HepG2 (cell line): ENCODE measurements around the gene CTSA. TPM values are rescaled to one million over a fixed set of nuclear protein-coding genes. Genes with fewer than 3 reads are reported as not detected.

Experiments
- ARNT2 ChIP-seq: sonication (generic); formaldehyde crosslinking; IDR thresholded peaks from 2 replicates; pipeline ENCODE4 v1.8.0; 2022; ENCODE audit warnings: mild to moderate bottlenecking, low read depth, missing genetic modification reagents, moderate library complexity
- HMG20A ChIP-seq: IDR thresholded peaks from 2 replicates; pipeline ENCODE4 v1.6.1; 2016; ENCODE audit warnings: borderline replicate concordance
- HNRNPH1 ChIP-seq: fragments of 200-400 bp; formaldehyde crosslinking; optimal IDR thresholded peaks from 2 replicates; pipeline ENCODE3; 2017; ENCODE audit warnings: mild to moderate bottlenecking, low read depth, low read length
- MIER3 ChIP-seq: IDR thresholded peaks from 2 replicates; pipeline ENCODE4 v1.6.1; 2016; ENCODE audit warnings: missing compliant biosample characterization, borderline replicate concordance
- NBN ChIP-seq: fragments of 450-650 bp; conservative IDR thresholded peaks from 2 replicates; pipeline ENCODE4 v1.6.1; 2017
- NCOA5 ChIP-seq: sonication (generic); formaldehyde crosslinking; IDR thresholded peaks from 2 replicates; pipeline ENCODE4 v1.4.0; 2020; ENCODE audit warnings: missing genetic modification reagents
- NFIC ChIP-seq: IDR thresholded peaks from 2 replicates; pipeline ENCODE4 v1.6.1; 2012; ENCODE audit warnings: mild to moderate bottlenecking, low read length, inconsistent platforms
- PHF21A ChIP-seq: sonication (generic); formaldehyde crosslinking; IDR thresholded peaks from 2 replicates; pipeline ENCODE4 v1.5.0; 2020; ENCODE audit warnings: mild to moderate bottlenecking, missing genetic modification reagents
- SP1 ChIP-seq, 2 experiments: fragments of 450-650 bp in 1 of 2; sonication (generic) in 1 of 2; formaldehyde crosslinking in 1 of 2; IDR thresholded peaks; 2 replicates each; pipeline versions ENCODE4 v1.4.0 to v1.6.1; 2016 to 2020; ENCODE audit warnings: missing genetic modification reagents in 1 of 2
- SSRP1 ChIP-seq: IDR thresholded peaks from 2 replicates; pipeline ENCODE4 v1.6.1; 2016; ENCODE audit warnings: control low read depth
- SYNCRIP ChIP-seq: fragments of 200-400 bp; formaldehyde crosslinking; IDR thresholded peaks from 2 replicates; pipeline ENCODE4 v1.6.1; 2018; ENCODE audit warnings: mild to moderate bottlenecking, low read depth, low read length; ENCODE audit not compliant: insufficient read depth
- TAF15 ChIP-seq: fragments of 200-400 bp; formaldehyde crosslinking; IDR thresholded peaks from one replicate; pipeline ENCODE4 v1.6.1; 2018; ENCODE audit warnings: mild to moderate bottlenecking, low read depth, low read length; ENCODE audit not compliant: poor library complexity, severe bottlenecking
- ZFP1 ChIP-seq: IDR thresholded peaks from 2 replicates; pipeline ENCODE4 v1.6.1; 2016
- ZFY ChIP-seq: sonication (generic); formaldehyde crosslinking; IDR thresholded peaks from 2 replicates; pipeline ENCODE4 v1.4.0; 2020; ENCODE audit warnings: missing genetic modification reagents
- ZNF281 ChIP-seq: sonication (generic); formaldehyde crosslinking; IDR thresholded peaks from 2 replicates; pipeline ENCODE4 v1.4.0; 2020; ENCODE audit warnings: missing genetic modification reagents, borderline replicate concordance
- ZNF335 ChIP-seq: sonication (generic); formaldehyde crosslinking; IDR thresholded peaks from 2 replicates; pipeline ENCODE4 v1.4.0; 2020; ENCODE audit warnings: missing genetic modification reagents
- ZNF44 ChIP-seq: sonication (generic); formaldehyde crosslinking; IDR thresholded peaks from 2 replicates; pipeline ENCODE4 v1.5.1; 2020; ENCODE audit warnings: mild to moderate bottlenecking, missing genetic modification reagents
- ZNF468 ChIP-seq: sonication (generic); formaldehyde crosslinking; IDR thresholded peaks from 2 replicates; pipeline ENCODE4 v1.8.0; 2022; ENCODE audit warnings: mild to moderate bottlenecking, moderate library complexity, missing genetic modification reagents
- ZNF746 ChIP-seq: sonication (generic); formaldehyde crosslinking; IDR thresholded peaks from 2 replicates; pipeline ENCODE4 v1.8.0; 2022; ENCODE audit warnings: mild to moderate bottlenecking, missing genetic modification reagents
- ZNF747 ChIP-seq: sonication (generic); formaldehyde crosslinking; IDR thresholded peaks from 2 replicates; pipeline ENCODE4 v1.8.1; 2023; ENCODE audit warnings: missing genetic modification reagents, mild to moderate bottlenecking, borderline replicate concordance
- ZSCAN31 ChIP-seq: sonication (generic); formaldehyde crosslinking; IDR thresholded peaks from 2 replicates; pipeline ENCODE4 v1.5.0; 2020; ENCODE audit warnings: low read depth, mild to moderate bottlenecking, missing genetic modification reagents
- polyA plus RNA-seq, 8 experiments: library from polyadenylated mRNA; depleted of rRNA in 3 of 8; stranded (reverse) in 7 of 8; unstranded in 1 of 8; fragments of >200 nt; fragmentation: Illumina TruSeq in 4 of 8; extraction: Trizol in 4 of 8; gene quantifications; 2 replicates each; pipeline versions ENCODE4 v1.2.1 to v1.2.3, GENCODE V29; 2011 to 2016; ENCODE audit warnings: low read depth in 4 of 8, missing spikeins in 1 of 8, mixed read lengths in 1 of 8; ENCODE audit not compliant: insufficient read depth in 1 of 8
- total RNA-seq, 5 experiments: library from RNA; depleted of rRNA; stranded (reverse); fragments of >200 nt; fragmentation: Illumina TruSeq; extraction: Trizol; gene quantifications; 2 replicates each; pipeline ENCODE4 v1.2.3, GENCODE V29; 2016; ENCODE audit warnings: low read depth in 1 of 5
- TF ChIP-seq, protein P1 (sequence below): sonication (generic); formaldehyde crosslinking; conservative IDR thresholded peaks from 2 replicates; pipeline ENCODE4 v1.4.0; 2020; ENCODE audit warnings: missing genetic modification reagents
- TF ChIP-seq, protein P2 (sequence below): sonication (generic); formaldehyde crosslinking; IDR thresholded peaks from 2 replicates; pipeline ENCODE4 v1.4.0; 2020; ENCODE audit warnings: missing genetic modification reagents

Gene CTSA
- total and polyA plus RNA-seq, 2 of the 13 experiments (the other 11 are each of a cell fraction or from before 2014, with no cell fraction given) = 202 to 231 TPM

DNA sequence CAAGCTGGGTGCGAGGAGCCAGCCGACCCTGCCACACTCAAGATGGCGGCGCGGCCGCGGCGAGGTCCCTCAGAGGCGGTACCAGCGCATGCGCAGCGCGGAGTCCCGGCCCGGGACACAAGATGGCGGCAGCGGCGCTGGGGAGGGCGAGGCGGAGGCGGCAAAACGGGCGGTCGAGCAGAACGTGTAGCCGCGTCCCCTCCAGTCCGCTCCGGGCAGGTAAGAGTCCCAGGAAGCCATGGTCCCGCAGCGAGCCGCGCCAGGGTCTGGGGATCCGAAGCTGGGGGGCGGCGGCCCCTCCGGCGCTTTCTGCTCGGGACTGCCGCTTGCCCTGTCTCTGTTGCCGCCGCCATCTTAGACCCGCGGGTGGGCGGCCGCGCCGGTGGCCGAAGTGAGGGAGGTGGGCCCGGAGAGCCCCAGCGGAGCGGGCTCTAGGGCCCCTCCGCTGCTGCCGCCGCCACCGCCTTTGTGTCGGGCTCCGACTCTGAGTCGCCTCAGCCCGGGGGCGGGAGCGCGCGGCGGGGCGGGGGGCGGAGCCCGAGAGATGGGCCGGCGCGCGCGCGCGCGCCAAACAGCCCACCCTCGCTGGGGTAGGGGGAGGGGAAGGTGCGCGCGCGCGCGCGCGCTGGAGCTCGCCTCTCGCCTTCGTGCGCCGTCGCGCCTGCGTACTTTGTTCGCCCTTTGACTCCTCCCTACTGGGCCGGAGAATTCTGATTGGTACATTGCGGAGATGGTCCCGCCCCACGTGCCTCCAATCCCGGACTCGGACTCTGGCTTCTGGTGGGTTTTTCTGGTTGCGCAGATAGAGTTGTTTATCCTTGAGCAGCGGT is 43.7 kb downstream of the CTSA start, which contains the start of gene PCIF1 (continued):
- TF ChIP-seq ZNF746 (CRISPR knock-in tag) (peak; percentile 93), SP1 (IDR thresholded peaks at IDR 0.05) (peak; percentile 66; the same call in 1 of the 2 replicates), SP1 (CRISPR knock-in tag; IDR thresholded peaks at IDR 0.05) (peak; percentile 100), ARNT2 (peak; percentile 92), HNRNPH1 (no peak), HMG20A (CRISPR knock-in tag) (peak; percentile 62; the same call in 1 of the 2 replicates), ZNF44 (CRISPR knock-in tag) (no peak), TAF15 (peak; percentile 91), ZNF281 (CRISPR knock-in tag) (peak; percentile 75), PHF21A (CRISPR knock-in tag) (peak; percentile 84), ZFY (CRISPR knock-in tag) (peak; percentile 87), ZNF747 (CRISPR knock-in tag) (peak; percentile 95; the same call in 1 of the 2 replicates), NFIC (no peak), ZSCAN31 (CRISPR knock-in tag) (peak; percentile 96), NCOA5 (CRISPR knock-in tag) (no peak), SSRP1 (no peak), ZFP1 (CRISPR knock-in tag) (peak; percentile 36; the same call in 1 of the 2 replicates), MIER3 (CRISPR knock-in tag) (peak; percentile 93; the same call in 1 of the 2 replicates), ZNF468 (no peak), NBN (no peak), ZNF335 (peak; percentile 98), SYNCRIP (no peak)
- TF ChIP-seq, protein P1, sequence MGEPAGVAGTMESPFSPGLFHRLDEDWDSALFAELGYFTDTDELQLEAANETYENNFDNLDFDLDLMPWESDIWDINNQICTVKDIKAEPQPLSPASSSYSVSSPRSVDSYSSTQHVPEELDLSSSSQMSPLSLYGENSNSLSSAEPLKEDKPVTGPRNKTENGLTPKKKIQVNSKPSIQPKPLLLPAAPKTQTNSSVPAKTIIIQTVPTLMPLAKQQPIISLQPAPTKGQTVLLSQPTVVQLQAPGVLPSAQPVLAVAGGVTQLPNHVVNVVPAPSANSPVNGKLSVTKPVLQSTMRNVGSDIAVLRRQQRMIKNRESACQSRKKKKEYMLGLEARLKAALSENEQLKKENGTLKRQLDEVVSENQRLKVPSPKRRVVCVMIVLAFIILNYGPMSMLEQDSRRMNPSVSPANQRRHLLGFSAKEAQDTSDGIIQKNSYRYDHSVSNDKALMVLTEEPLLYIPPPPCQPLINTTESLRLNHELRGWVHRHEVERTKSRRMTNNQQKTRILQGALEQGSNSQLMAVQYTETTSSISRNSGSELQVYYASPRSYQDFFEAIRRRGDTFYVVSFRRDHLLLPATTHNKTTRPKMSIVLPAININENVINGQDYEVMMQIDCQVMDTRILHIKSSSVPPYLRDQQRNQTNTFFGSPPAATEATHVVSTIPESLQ = no peak
- TF ChIP-seq, protein P2, sequence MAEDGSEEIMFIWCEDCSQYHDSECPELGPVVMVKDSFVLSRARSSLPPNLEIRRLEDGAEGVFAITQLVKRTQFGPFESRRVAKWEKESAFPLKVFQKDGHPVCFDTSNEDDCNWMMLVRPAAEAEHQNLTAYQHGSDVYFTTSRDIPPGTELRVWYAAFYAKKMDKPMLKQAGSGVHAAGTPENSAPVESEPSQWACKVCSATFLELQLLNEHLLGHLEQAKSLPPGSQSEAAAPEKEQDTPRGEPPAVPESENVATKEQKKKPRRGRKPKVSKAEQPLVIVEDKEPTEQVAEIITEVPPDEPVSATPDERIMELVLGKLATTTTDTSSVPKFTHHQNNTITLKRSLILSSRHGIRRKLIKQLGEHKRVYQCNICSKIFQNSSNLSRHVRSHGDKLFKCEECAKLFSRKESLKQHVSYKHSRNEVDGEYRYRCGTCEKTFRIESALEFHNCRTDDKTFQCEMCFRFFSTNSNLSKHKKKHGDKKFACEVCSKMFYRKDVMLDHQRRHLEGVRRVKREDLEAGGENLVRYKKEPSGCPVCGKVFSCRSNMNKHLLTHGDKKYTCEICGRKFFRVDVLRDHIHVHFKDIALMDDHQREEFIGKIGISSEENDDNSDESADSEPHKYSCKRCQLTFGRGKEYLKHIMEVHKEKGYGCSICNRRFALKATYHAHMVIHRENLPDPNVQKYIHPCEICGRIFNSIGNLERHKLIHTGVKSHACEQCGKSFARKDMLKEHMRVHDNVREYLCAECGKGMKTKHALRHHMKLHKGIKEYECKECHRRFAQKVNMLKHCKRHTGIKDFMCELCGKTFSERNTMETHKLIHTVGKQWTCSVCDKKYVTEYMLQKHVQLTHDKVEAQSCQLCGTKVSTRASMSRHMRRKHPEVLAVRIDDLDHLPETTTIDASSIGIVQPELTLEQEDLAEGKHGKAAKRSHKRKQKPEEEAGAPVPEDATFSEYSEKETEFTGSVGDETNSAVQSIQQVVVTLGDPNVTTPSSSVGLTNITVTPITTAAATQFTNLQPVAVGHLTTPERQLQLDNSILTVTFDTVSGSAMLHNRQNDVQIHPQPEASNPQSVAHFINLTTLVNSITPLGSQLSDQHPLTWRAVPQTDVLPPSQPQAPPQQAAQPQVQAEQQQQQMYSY (CRISPR knock-in tag) = peak; percentile 36; the same call in 1 of the 2 replicates
